Endothelial cell of umbilical vein (primary cell): ENCODE results near the gene PKN3.

Source experiments
- EZH2 ChIP-seq: IDR thresholded peaks from 2 replicates; pipeline ENCODE4 v1.6.1; 2012; ENCODE audit warnings: borderline replicate concordance, low read depth, mild to moderate bottlenecking, moderate library complexity, low read length, inconsistent platforms; ENCODE audit not compliant: severe bottlenecking
- FOS ChIP-seq: IDR thresholded peaks from 2 replicates; pipeline ENCODE4 v1.6.1; 2011; ENCODE audit warnings: mild to moderate bottlenecking, low read length, moderate library complexity, borderline replicate concordance; ENCODE audit not compliant: insufficient read depth
- GATA2 ChIP-seq: IDR thresholded peaks from 2 replicates; pipeline ENCODE4 v1.7.0; 2011; ENCODE audit warnings: low read depth, mild to moderate bottlenecking, moderate library complexity, mixed read lengths, low read length; ENCODE audit not compliant: insufficient read length, insufficient read depth
- POLR2A ChIP-seq: IDR thresholded peaks from 2 replicates; pipeline ENCODE4 v1.6.1; 2012; ENCODE audit warnings: low read depth, mild to moderate bottlenecking, control low read depth, low read length
- POLR2AphosphoS5 ChIP-seq: IDR thresholded peaks from 2 replicates; pipeline ENCODE4 v1.6.1; 2012; ENCODE audit warnings: low read depth, mild to moderate bottlenecking, control low read depth, low read length, moderate library complexity; ENCODE audit not compliant: insufficient read depth
- TF ChIP-seq, protein P1 (sequence below), 2 donors: IDR thresholded peaks; 1 replicate in 1 of 2; 2 replicates in 1 of 2; pipeline ENCODE4 v1.5.1; 2011; ENCODE audit warnings: low read length in 2 of 2, mild to moderate bottlenecking in 2 of 2, moderate library complexity in 2 of 2, control low read depth in 1 of 2, inconsistent platforms in 1 of 2, low read depth in 1 of 2; ENCODE audit not compliant: insufficient read depth in 1 of 2; ENCODE audit errors: extremely low read depth in 1 of 2

DNA sequence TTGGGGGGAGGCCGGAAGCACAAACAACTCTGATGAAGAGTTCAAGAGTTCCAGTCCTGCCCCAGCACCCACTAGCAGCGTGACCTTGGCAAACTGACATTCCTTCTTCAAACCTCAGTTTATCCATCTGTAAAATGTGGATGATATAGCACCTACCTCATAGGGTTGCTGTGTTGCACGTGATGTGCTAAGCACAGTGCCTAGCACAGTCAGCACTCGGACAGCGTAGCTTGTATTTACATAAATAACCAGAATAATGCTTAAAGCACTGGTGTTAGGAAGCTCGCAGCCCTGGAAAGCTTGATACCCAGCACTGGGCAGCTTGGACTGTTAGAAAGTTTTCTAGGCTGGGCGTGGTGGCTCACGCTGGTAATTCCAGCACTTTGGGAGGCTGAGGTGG, 5.1 kb downstream of the PKN3 start:
- TF ChIP-seq, protein P1, sequence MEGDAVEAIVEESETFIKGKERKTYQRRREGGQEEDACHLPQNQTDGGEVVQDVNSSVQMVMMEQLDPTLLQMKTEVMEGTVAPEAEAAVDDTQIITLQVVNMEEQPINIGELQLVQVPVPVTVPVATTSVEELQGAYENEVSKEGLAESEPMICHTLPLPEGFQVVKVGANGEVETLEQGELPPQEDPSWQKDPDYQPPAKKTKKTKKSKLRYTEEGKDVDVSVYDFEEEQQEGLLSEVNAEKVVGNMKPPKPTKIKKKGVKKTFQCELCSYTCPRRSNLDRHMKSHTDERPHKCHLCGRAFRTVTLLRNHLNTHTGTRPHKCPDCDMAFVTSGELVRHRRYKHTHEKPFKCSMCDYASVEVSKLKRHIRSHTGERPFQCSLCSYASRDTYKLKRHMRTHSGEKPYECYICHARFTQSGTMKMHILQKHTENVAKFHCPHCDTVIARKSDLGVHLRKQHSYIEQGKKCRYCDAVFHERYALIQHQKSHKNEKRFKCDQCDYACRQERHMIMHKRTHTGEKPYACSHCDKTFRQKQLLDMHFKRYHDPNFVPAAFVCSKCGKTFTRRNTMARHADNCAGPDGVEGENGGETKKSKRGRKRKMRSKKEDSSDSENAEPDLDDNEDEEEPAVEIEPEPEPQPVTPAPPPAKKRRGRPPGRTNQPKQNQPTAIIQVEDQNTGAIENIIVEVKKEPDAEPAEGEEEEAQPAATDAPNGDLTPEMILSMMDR (IDR thresholded peaks at IDR 0.05; ENCODE audit: extremely low read depth in 1 of 2, insufficient read depth in 1 of 2, low read depth in 1 of 2, low read length in 2 of 2): no peak
- TF ChIP-seq POLR2AphosphoS5 (no peak), EZH2 (no peak), GATA2 (no peak), POLR2A (no peak), FOS (no peak)
